GM19372 (cell line): ENCODE data around the gene ITFG1.
A peak's percentile ranks its signal among the peaks of the same experiment; 100 is the strongest.

Experiments used
- ATAC-seq: cut with Tn5 transposase; IDR thresholded peaks from one replicate; pipeline ENCODE4 v1.9.1; 2021; ENCODE audit warnings: mild to moderate bottlenecking, low read depth, moderate library complexity; ENCODE audit not compliant: unreplicated experiment

The ITFG1 gene

GRCh38 chr16:47460711-47461597 lies at the start of gene ITFG1, which contains the start of gene PHKB:
TSS of gene ITFG1 (minus strand) at chr16:47461063. CDS start at chr16:47461045, 18 bp downstream.
TSS of gene PHKB (plus strand) at chr16:47461331. CDS start at chr16:47461351, 20 bp downstream.
- peak; percentile 74 for ATAC-seq

GRCh38 chr16:47507701-47508100 lies 46.8 kb upstream of the ITFG1 start:
- ATAC-seq: no peak

GRCh38 chr16:47506800-47507199 lies 45.9 kb upstream of the ITFG1 start:
- ATAC-seq: no peak

- ATAC-seq: no peak
Observed at GRCh38 chr16:47504599-47504998, 43.7 kb upstream of the ITFG1 start.

GRCh38 chr16:47503936-47504335 lies 43.1 kb upstream of the ITFG1 start:
- ATAC-seq: no peak

GRCh38 chr16:47499700-47500264 lies 38.9 kb upstream of the ITFG1 start:
- no peak for ATAC-seq

- no peak for ATAC-seq
Observed at GRCh38 chr16:47499080-47499699, 38.3 kb upstream of the ITFG1 start.

GRCh38 chr16:47493381-47494337 lies 32.8 kb upstream of the ITFG1 start:
- ATAC-seq: peak; percentile 47

GRCh38 chr16:47492428-47493377 lies 31.8 kb upstream of the ITFG1 start:
- peak; percentile 60 for ATAC-seq

GRCh38 chr16:47492036-47492427 lies 31.2 kb upstream of the ITFG1 start:
- no peak for ATAC-seq

GRCh38 chr16:47490471-47490870 lies 29.6 kb upstream of the ITFG1 start:
- no peak for ATAC-seq

GRCh38 chr16:47488051-47488450 lies 27.2 kb upstream of the ITFG1 start:
- ATAC-seq: no peak

GRCh38 chr16:47486856-47487255 lies 26.0 kb upstream of the ITFG1 start:
- no peak for ATAC-seq

GRCh38 chr16:47483616-47484015 lies 22.8 kb upstream of the ITFG1 start:
- no peak for ATAC-seq

GRCh38 chr16:47481698-47482374 lies 21.0 kb upstream of the ITFG1 start:
- peak; percentile 59 for ATAC-seq

- no peak for ATAC-seq
Observed at GRCh38 chr16:47480410-47480809, 19.5 kb upstream of the ITFG1 start.

- no peak for ATAC-seq
Observed at GRCh38 chr16:47477679-47478078, 16.8 kb upstream of the ITFG1 start.

- ATAC-seq: no peak
Observed at GRCh38 chr16:47476654-47477345, 15.9 kb upstream of the ITFG1 start.
